Panc1 (cell line): ENCODE results near the gene GRM4. TPM values are rescaled to one million over a fixed set of nuclear protein-coding genes. Genes with fewer than 3 reads are reported as not detected.

ENCODE experiments used
- ATAC-seq: fragments of 200-7000 bp; cut with Tn5 transposase; 2 replicates; pipeline ENCODE4 v1.9.1; 2020; ENCODE audit warnings: mild to moderate bottlenecking, moderate library complexity
- BruUV-seq: library from RNA; stranded (reverse); fragments of 400-500 nt; replicated peaks from 2 replicates; lab custom pipeline; 2021; lab: Mats Ljungman, UMichigan
- CTCF ChIA-PET: fragments of 300-600 bp; sonication (Branson Sonifier 250); formaldehyde crosslinking; loops from one replicate; lab custom pipeline; 2022; ENCODE audit warnings: antibody characterized with exemption; lab: Charles Lee
- POLR2A ChIA-PET: fragments of 300-600 bp; sonication (Branson Sonifier 250); formaldehyde crosslinking; loops from one replicate; lab custom pipeline; 2022; ENCODE audit warnings: antibody characterized with exemption; lab: Charles Lee
- DNase-seq: peaks from one replicate; pipeline ENCODE4 v3.0.0-alpha.2; 2010; ENCODE audit warnings: low read depth, low spot score
- H3K27ac ChIP-seq: 2 replicates; pipeline ENCODE4 v1.5.1; 2011; ENCODE audit warnings: mild to moderate bottlenecking, low read length, inconsistent platforms
- H3K27me3 ChIP-seq: fragments of 200-500 bp; sonication (Bioruptor generic); 2 replicates; pipeline ENCODE4 v1.6.0; 2014; ENCODE audit warnings: low read length, inconsistent platforms; ENCODE audit not compliant: control insufficient read depth, insufficient read depth
- H3K36me3 ChIP-seq: fragments of 200-500 bp; sonication (Bioruptor generic); 2 replicates; pipeline ENCODE4 v1.5.1; 2014; ENCODE audit warnings: inconsistent platforms, mild to moderate bottlenecking, low read length, moderate library complexity; ENCODE audit not compliant: control insufficient read depth, insufficient read depth
- H3K4me1 ChIP-seq: 2 replicates; pipeline ENCODE4 v1.5.1; 2011; ENCODE audit warnings: inconsistent platforms, mild to moderate bottlenecking, low read length, moderate library complexity; ENCODE audit not compliant: control insufficient read depth, insufficient read depth
- H3K4me3 ChIP-seq, 2 experiments: 2 replicates each; pipeline ENCODE4 v1.5.1; 2011 to 2012; ENCODE audit warnings: low read depth in 2 of 2, low read length in 2 of 2, mild to moderate bottlenecking in 2 of 2, inconsistent platforms in 1 of 2, moderate library complexity in 1 of 2
- H3K9me3 ChIP-seq: fragments of 200-500 bp; sonication (Bioruptor generic); 2 replicates; pipeline ENCODE4 v1.5.1; 2014; ENCODE audit warnings: low read depth, mild to moderate bottlenecking, inconsistent platforms, low read length, moderate library complexity; ENCODE audit not compliant: control insufficient read depth, insufficient read depth
- CTCF ChIP-seq: fragments of 450-650 bp; IDR thresholded peaks from 2 replicates; pipeline ENCODE4 v1.5.1; 2017; ENCODE audit warnings: mild to moderate bottlenecking
- POLR2AphosphoS5 ChIP-seq: IDR thresholded peaks from 2 replicates; pipeline ENCODE4 v1.6.1; 2012; ENCODE audit warnings: mild to moderate bottlenecking, low read depth, low read length, moderate library complexity
- REST ChIP-seq, 2 experiments: IDR thresholded peaks; 2 replicates each; pipeline ENCODE4 v1.6.1; 2011 to 2012; ENCODE audit warnings: low read depth in 2 of 2, control low read depth in 1 of 2, low read length in 1 of 2, mild to moderate bottlenecking in 1 of 2, moderate library complexity in 1 of 2; ENCODE audit not compliant: insufficient read depth in 1 of 2
- SIN3A ChIP-seq: IDR thresholded peaks from 2 replicates; pipeline ENCODE4 v1.6.1; 2012; ENCODE audit warnings: low read depth, mild to moderate bottlenecking, low read length, moderate library complexity, borderline replicate concordance; ENCODE audit not compliant: insufficient read depth
- TCF7L2 ChIP-seq: IDR thresholded peaks from 2 replicates; pipeline ENCODE4 v1.6.1; 2011; ENCODE audit warnings: mild to moderate bottlenecking, low read depth, low read length, inconsistent platforms
- in situ Hi-C: cut with HindIII; loops from 2 replicates; pipeline ENCODE4 v1.10.0; 2016; ENCODE audit warnings: low sequenced_read_pairs, low pct_unique_long_range_greater_than_20kb
- intact Hi-C: fragments of 100-400 bp; cut with micrococcal nuclease; formaldehyde crosslinking; loops from one replicate; pipeline ENCODE4 v1.10.0; 2022; ENCODE audit not compliant: unreplicated experiment
- total RNA-seq: library from RNA; stranded (reverse); gene quantifications from one replicate; pipeline ENCODE4 v1.2.1, GENCODE V29; 2021; ENCODE audit not compliant: unreplicated experiment

Gene GRM4
- total RNA-seq, 1 experiment from 2014 or later: 1.3 TPM

- DNase-seq: no peak
Observed at GRCh38 chr6:34100788-34101187, 45.1 kb downstream of the GRM4 start.

GRCh38 chr6:34099878-34100277 lies 46.0 kb downstream of the GRM4 start:
- H3K27ac ChIP-seq: no peak overlapping the region
- POLR2A ChIA-PET: no interaction called here
- no peaks in the 10 kb centered on the region for H3K36me3 ChIP-seq
- ATAC-seq (no peak), DNase-seq (no peak)
- BruUV-seq: no TSS peak
- H3K4me1 ChIP-seq: no peaks in the 10 kb centered on the region
- H3K9me3 ChIP-seq: no peaks in the 10 kb centered on the region
- H3K4me3 ChIP-seq: no peak overlapping the region
- CTCF ChIA-PET: no interaction called here
- no peak for TF ChIP-seq TCF7L2
- no peak for TF ChIP-seq REST (IDR thresholded peaks at IDR 0.05; ENCODE audit: insufficient read depth in 1 of 2, low read depth in 2 of 2, low read length in 1 of 2)
- TF ChIP-seq CTCF: no peak
- TF ChIP-seq SIN3A: no peak
- TF ChIP-seq POLR2AphosphoS5: no peak
- no peaks in the 10 kb centered on the region for H3K27me3 ChIP-seq
- intact Hi-C loops: no loop called here
- in situ Hi-C loops: no loop called here

More at GRCh38 chr6:34100788-34101187, 45.1 kb downstream of the GRM4 start:
- ChIA-PET POLR2A (interaction anchor here (0.7 kb wide), 1 partner anchor 32 kb away, joined by 3 read pairs; no protein-coding TSS in a partner anchor), CTCF (no interaction called here)
- in situ Hi-C loops: no loop called here
- no peak for ATAC-seq
- Histone ChIP-seq H3K27me3 (no peaks in the 10 kb centered on the region), H3K4me3 (no peak overlapping the region), H3K36me3 (no peaks in the 10 kb centered on the region), H3K4me1 (no peaks in the 10 kb centered on the region), H3K27ac (no peak overlapping the region), H3K9me3 (no peaks in the 10 kb centered on the region)
- intact Hi-C loops: no loop called here
- no TSS peak for BruUV-seq
- no peak for TF ChIP-seq POLR2AphosphoS5
- no peak for TF ChIP-seq SIN3A
- TF ChIP-seq TCF7L2: no peak
- TF ChIP-seq REST (IDR thresholded peaks at IDR 0.05; ENCODE audit: insufficient read depth in 1 of 2, low read depth in 2 of 2, low read length in 1 of 2): no peak
- no peak for TF ChIP-seq CTCF
